ENCODE results near the gene MBD5.

MBD5 gene

GRCh38 chr2:148244593-148245292 lies 223.9 kb downstream of the MBD5 start:
- Histone ChIP-seq H3K9ac (ENCODE audit: low read length) (no peak overlapping the region), H3K4me1 (ENCODE audit: control insufficient read depth, insufficient read depth, low read length) (no peaks in the 10 kb centered on the region), H3K9me3 (ENCODE audit: control insufficient read depth, low read length) (no peaks in the 10 kb centered on the region), H3K36me3 (ENCODE audit: control insufficient read depth, insufficient read depth, low read length) (no peaks in the 10 kb centered on the region), H3K27me3 (ENCODE audit: control insufficient read depth, insufficient read depth, low read length) (no peaks in the 10 kb centered on the region), H3K4me3 (ENCODE audit: low read length) (no peak overlapping the region)

- Histone ChIP-seq H3K9ac (ENCODE audit: low read length) (no peak overlapping the region), H3K9me3 (ENCODE audit: control insufficient read depth, low read length) (no peaks in the 10 kb centered on the region), H3K27me3 (ENCODE audit: control insufficient read depth, insufficient read depth, low read length) (no peaks in the 10 kb centered on the region), H3K4me3 (ENCODE audit: low read length) (no peak overlapping the region), H3K36me3 (ENCODE audit: control insufficient read depth, insufficient read depth, low read length) (no peaks in the 10 kb centered on the region), H3K4me1 (ENCODE audit: control insufficient read depth, insufficient read depth, low read length) (no peaks in the 10 kb centered on the region)
These were observed 231.1 kb downstream of the MBD5 start for GRCh38 chr2:148251993-148252392.

- H3K4me3 ChIP-seq (ENCODE audit: low read length): no peak overlapping the region
- H3K4me1 ChIP-seq (ENCODE audit: control insufficient read depth, insufficient read depth, low read length): no peaks in the 10 kb centered on the region
- no peaks in the 10 kb centered on the region for H3K36me3 ChIP-seq (ENCODE audit: control insufficient read depth, insufficient read depth, low read length)
- H3K27me3 ChIP-seq (ENCODE audit: control insufficient read depth, insufficient read depth, low read length): no peaks in the 10 kb centered on the region
- H3K9me3 ChIP-seq (ENCODE audit: control insufficient read depth, low read length): no peaks in the 10 kb centered on the region
- H3K9ac ChIP-seq (ENCODE audit: low read length): no peak overlapping the region
These were observed 231.8 kb downstream of the MBD5 start for GRCh38 chr2:148252646-148253045.

- H3K27me3 ChIP-seq (ENCODE audit: control insufficient read depth, insufficient read depth, low read length): no peaks in the 10 kb centered on the region
These were observed 232.8 kb downstream of the MBD5 start for GRCh38 chr2:148253685-148254084.

DNA sequence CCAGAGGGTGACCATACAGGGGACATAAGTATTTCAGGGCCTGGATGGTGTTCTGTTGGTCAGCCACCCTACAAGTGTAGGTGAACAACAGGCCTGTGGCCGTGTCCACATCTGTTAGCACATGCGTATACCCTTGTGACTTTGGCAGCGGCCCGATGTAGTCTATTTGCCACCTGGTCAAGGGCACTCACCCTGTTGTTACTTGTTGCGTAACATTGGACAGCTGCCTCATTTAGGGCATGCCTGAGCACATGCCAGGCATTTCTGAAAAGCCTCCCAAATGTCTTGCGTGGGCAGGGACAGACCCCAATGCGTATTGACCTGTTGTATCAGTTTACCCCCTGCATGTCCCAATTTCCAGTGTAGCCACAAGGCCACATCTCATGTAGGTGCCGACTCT lies 235.0 kb downstream of the MBD5 start:
- H3K9ac ChIP-seq (ENCODE audit: low read length): no peak overlapping the region
- H3K4me1 ChIP-seq (ENCODE audit: control insufficient read depth, insufficient read depth, low read length): no peaks in the 10 kb centered on the region
- H3K27me3 ChIP-seq (ENCODE audit: control insufficient read depth, insufficient read depth, low read length): no peaks in the 10 kb centered on the region
- no peaks in the 10 kb centered on the region for H3K36me3 ChIP-seq (ENCODE audit: control insufficient read depth, insufficient read depth, low read length)
- H3K9me3 ChIP-seq (ENCODE audit: control insufficient read depth, low read length): no peaks in the 10 kb centered on the region
- no peak overlapping the region for H3K4me3 ChIP-seq (ENCODE audit: low read length)

More at GRCh38 chr2:148253685-148254084, 232.8 kb downstream of the MBD5 start:
- H3K4me1 ChIP-seq (ENCODE audit: control insufficient read depth, insufficient read depth, low read length): no peaks in the 10 kb centered on the region
- H3K9me3 ChIP-seq (ENCODE audit: control insufficient read depth, low read length): no peaks in the 10 kb centered on the region
- no peaks in the 10 kb centered on the region for H3K36me3 ChIP-seq (ENCODE audit: control insufficient read depth, insufficient read depth, low read length)
- H3K4me3 ChIP-seq (ENCODE audit: low read length): no peak overlapping the region
- H3K9ac ChIP-seq (ENCODE audit: low read length): no peak overlapping the region

GRCh38 chr2:148257276-148257675 lies 236.4 kb downstream of the MBD5 start:
- Histone ChIP-seq H3K9ac (ENCODE audit: low read length) (no peak overlapping the region), H3K27me3 (ENCODE audit: control insufficient read depth, insufficient read depth, low read length) (no peaks in the 10 kb centered on the region), H3K4me3 (ENCODE audit: low read length) (no peak overlapping the region), H3K9me3 (ENCODE audit: control insufficient read depth, low read length) (no peaks in the 10 kb centered on the region), H3K4me1 (ENCODE audit: control insufficient read depth, insufficient read depth, low read length) (no peaks in the 10 kb centered on the region), H3K36me3 (ENCODE audit: control insufficient read depth, insufficient read depth, low read length) (no peaks in the 10 kb centered on the region)

DNA sequence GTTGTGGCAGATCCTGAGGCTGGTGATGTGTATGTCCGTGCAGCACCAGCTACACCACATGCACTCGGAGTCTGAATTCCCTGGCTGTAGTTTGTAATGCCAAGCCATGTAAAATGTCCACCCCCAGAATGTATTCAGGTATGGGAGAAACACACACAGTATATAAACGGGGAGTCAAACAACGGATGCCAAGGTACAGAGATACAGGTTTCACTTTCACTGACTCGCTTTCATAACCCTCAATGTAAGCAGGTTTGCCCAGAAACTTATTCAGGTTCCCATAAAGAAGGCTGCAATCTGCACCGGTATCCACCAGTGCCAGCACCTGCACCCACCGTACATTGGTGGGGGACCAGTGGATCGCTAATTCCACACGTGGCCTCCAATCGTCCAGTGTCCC lies 237.2 kb downstream of the MBD5 start:
- H3K4me3 ChIP-seq (ENCODE audit: low read length): no peak overlapping the region
- H3K9ac ChIP-seq (ENCODE audit: low read length): no peak overlapping the region
- H3K4me1 ChIP-seq (ENCODE audit: control insufficient read depth, insufficient read depth, low read length): no peaks in the 10 kb centered on the region
- no peaks in the 10 kb centered on the region for H3K36me3 ChIP-seq (ENCODE audit: control insufficient read depth, insufficient read depth, low read length)
- H3K27me3 ChIP-seq (ENCODE audit: control insufficient read depth, insufficient read depth, low read length): no peaks in the 10 kb centered on the region
- H3K9me3 ChIP-seq (ENCODE audit: control insufficient read depth, low read length): no peaks in the 10 kb centered on the region

DNA sequence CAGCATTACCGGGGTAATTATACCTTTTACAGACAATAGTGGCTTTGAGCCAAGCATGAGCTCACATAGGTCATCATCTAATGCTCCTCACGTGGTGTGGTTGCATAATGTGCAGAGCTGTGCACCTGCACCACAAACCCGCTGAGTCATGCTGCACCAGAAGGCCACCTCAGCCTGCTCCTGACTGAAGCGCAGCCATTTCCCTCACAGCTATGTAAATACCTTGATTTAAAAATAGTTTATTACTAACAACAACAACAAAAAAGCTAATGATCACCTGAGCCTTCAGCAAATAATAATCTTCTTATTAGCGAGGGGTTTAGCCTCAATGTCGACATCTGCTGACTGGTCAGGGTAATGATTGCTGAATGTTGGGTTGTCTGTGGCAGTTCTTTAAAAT lies 238.8 kb downstream of the MBD5 start:
- no peaks in the 10 kb centered on the region for H3K36me3 ChIP-seq (ENCODE audit: control insufficient read depth, insufficient read depth, low read length)
- no peak overlapping the region for H3K9ac ChIP-seq (ENCODE audit: low read length)
- H3K9me3 ChIP-seq (ENCODE audit: control insufficient read depth, low read length): no peaks in the 10 kb centered on the region
- H3K4me1 ChIP-seq (ENCODE audit: control insufficient read depth, insufficient read depth, low read length): no peaks in the 10 kb centered on the region
- no peak overlapping the region for H3K4me3 ChIP-seq (ENCODE audit: low read length)
- no peaks in the 10 kb centered on the region for H3K27me3 ChIP-seq (ENCODE audit: control insufficient read depth, insufficient read depth, low read length)

- H3K4me3 ChIP-seq (ENCODE audit: low read length): no peak overlapping the region
- H3K4me1 ChIP-seq (ENCODE audit: control insufficient read depth, insufficient read depth, low read length): no peaks in the 10 kb centered on the region
- no peaks in the 10 kb centered on the region for H3K27me3 ChIP-seq (ENCODE audit: control insufficient read depth, insufficient read depth, low read length)
- H3K36me3 ChIP-seq (ENCODE audit: control insufficient read depth, insufficient read depth, low read length): no peaks in the 10 kb centered on the region
- no peak overlapping the region for H3K9ac ChIP-seq (ENCODE audit: low read length)
- no peaks in the 10 kb centered on the region for H3K9me3 ChIP-seq (ENCODE audit: control insufficient read depth, low read length)
These were observed 243.0 kb downstream of the MBD5 start for GRCh38 chr2:148263890-148264289.

DNA sequence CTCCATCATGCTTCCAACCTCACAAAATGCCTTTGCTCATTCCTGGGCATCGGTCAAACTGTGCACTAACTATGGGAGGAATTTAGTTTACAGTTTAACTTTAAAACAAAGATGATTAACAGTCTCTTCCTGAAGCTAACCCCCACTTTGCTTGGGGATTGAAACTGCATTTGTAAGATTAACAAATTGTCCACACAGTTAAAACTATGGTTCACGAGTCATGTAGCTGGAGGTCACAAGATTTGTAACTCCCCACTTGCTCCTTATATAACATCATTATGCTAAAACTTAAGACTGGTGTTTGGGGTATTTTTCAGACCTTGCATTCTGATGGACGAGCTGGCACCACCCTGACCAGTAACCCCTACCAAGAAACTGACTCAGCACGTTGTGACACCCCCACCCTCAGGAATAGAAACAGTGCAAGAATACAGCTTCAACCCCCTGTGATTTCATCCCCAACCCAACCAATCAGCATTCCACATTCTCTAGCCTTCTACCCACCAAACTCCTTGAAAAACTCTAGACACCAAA lies 252.3 kb downstream of the MBD5 start:
- Histone ChIP-seq H3K4me3 (ENCODE audit: low read length) (no peak overlapping the region), H3K4me1 (ENCODE audit: control insufficient read depth, insufficient read depth, low read length) (no peaks in the 10 kb centered on the region)

GRCh38 chr2:148279216-148279615 lies 258.3 kb downstream of the MBD5 start:
- no peaks in the 10 kb centered on the region for H3K27me3 ChIP-seq (ENCODE audit: control insufficient read depth, insufficient read depth, low read length)
- H3K4me1 ChIP-seq (ENCODE audit: control insufficient read depth, insufficient read depth, low read length): no peaks in the 10 kb centered on the region
- H3K36me3 ChIP-seq (ENCODE audit: control insufficient read depth, insufficient read depth, low read length): no peaks in the 10 kb centered on the region
- H3K9ac ChIP-seq (ENCODE audit: low read length): no peak overlapping the region
- H3K9me3 ChIP-seq (ENCODE audit: control insufficient read depth, low read length): no peaks in the 10 kb centered on the region
- H3K4me3 ChIP-seq (ENCODE audit: low read length): no peak overlapping the region

More for the DNA sequence above, 252.3 kb downstream of the MBD5 start:
- Histone ChIP-seq H3K9me3 (ENCODE audit: control insufficient read depth, low read length) (no peaks in the 10 kb centered on the region), H3K9ac (ENCODE audit: low read length) (no peak overlapping the region), H3K27me3 (ENCODE audit: control insufficient read depth, insufficient read depth, low read length) (no peaks in the 10 kb centered on the region), H3K36me3 (ENCODE audit: control insufficient read depth, insufficient read depth, low read length) (no peaks in the 10 kb centered on the region)

DNA sequence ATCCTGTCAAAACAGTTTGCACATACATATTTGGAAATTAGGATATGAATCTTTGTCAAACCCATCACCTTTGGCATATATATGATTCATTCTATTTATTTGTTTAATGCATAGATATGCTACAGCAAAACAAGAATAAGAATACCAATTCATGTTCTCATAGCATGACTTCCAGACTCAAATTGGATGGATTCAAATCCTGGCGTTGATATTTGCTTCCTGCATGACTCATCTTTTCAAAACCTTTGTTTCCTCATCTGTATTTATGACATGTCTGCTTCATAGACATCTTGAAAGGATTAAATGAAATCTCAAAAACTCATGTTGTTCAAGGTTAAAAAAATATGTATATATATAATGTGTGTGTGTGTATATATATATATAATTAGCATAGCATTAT lies 261.3 kb downstream of the MBD5 start:
- H3K9me3 ChIP-seq (ENCODE audit: control insufficient read depth, low read length): no peaks in the 10 kb centered on the region
- H3K4me3 ChIP-seq (ENCODE audit: low read length): no peak overlapping the region
- no peaks in the 10 kb centered on the region for H3K4me1 ChIP-seq (ENCODE audit: control insufficient read depth, insufficient read depth, low read length)
- H3K9ac ChIP-seq (ENCODE audit: low read length): no peak overlapping the region
- H3K36me3 ChIP-seq (ENCODE audit: control insufficient read depth, insufficient read depth, low read length): no peaks in the 10 kb centered on the region
- H3K27me3 ChIP-seq (ENCODE audit: control insufficient read depth, insufficient read depth, low read length): no peaks in the 10 kb centered on the region

- Histone ChIP-seq H3K4me1 (ENCODE audit: control insufficient read depth, insufficient read depth, low read length) (no peaks in the 10 kb centered on the region), H3K9ac (ENCODE audit: low read length) (no peak overlapping the region), H3K4me3 (ENCODE audit: low read length) (no peak overlapping the region), H3K9me3 (ENCODE audit: control insufficient read depth, low read length) (no peaks in the 10 kb centered on the region), H3K36me3 (ENCODE audit: control insufficient read depth, insufficient read depth, low read length) (no peaks in the 10 kb centered on the region), H3K27me3 (ENCODE audit: control insufficient read depth, insufficient read depth, low read length) (no peaks in the 10 kb centered on the region)
These were observed 271.5 kb downstream of the MBD5 start for GRCh38 chr2:148292431-148292830.
